ENCODE data around the gene EIF4G3.

GRCh38 chr1:20975668-20976067 is 201.0 kb downstream of the EIF4G3 start:
- no peak for TF ChIP-seq CTCF (IDR thresholded peaks at IDR 0.05; ENCODE audit: low read length)
- TF ChIP-seq EZH2 (optimal IDR thresholded peaks at IDR 0.05; ENCODE audit: low read depth, low read length), result no peak
